Choroid plexus epithelial cell (primary cell): ENCODE data around the gene TMEM143.

Source experiments
- DNase-seq: peaks from one replicate; pipeline ENCODE4 v3.0.0-alpha.2; 2010; ENCODE audit warnings: low read depth
- H3K4me3 ChIP-seq: 2 replicates; pipeline ENCODE4 v1.5.1; 2011; ENCODE audit warnings: low read depth, mild to moderate bottlenecking, control low read depth, low read length, moderate library complexity
- CTCF ChIP-seq: conservative IDR thresholded peaks from 2 replicates; pipeline ENCODE4 v1.5.1; 2011; ENCODE audit warnings: low read depth, mild to moderate bottlenecking, control low read depth, inconsistent platforms, low read length, moderate library complexity

TMEM143 gene

GRCh38 chr19:48338802-48339503 is 24.8 kb downstream of the TMEM143 start:
- no peak overlapping the region for H3K4me3 ChIP-seq
- no peak for DNase-seq
- TF ChIP-seq CTCF = no peak

- TF ChIP-seq CTCF = no peak
- no peak for DNase-seq
- no peak overlapping the region for H3K4me3 ChIP-seq
Measured at GRCh38 chr19:48338253-48338755, 25.4 kb downstream of the TMEM143 start.

- peak; percentile 81 for TF ChIP-seq CTCF
- peak; percentile 97 for DNase-seq
- peak overlapping the region; percentile 55 for H3K4me3 ChIP-seq
Measured at GRCh38 chr19:48333467-48334384, 30.0 kb downstream of the TMEM143 start.

- DNase-seq = peak; percentile 100
- TF ChIP-seq CTCF = no peak
- H3K4me3 ChIP-seq = peak overlapping the region; percentile 55
Measured at GRCh38 chr19:48332662-48333466, 30.9 kb downstream of the TMEM143 start.

- H3K4me3 ChIP-seq = peak overlapping the region; percentile 46
- DNase-seq = no peak
- no peak for TF ChIP-seq CTCF
Measured at GRCh38 chr19:48332351-48332661, 31.4 kb downstream of the TMEM143 start.

- no peak for DNase-seq
- no peak overlapping the region for H3K4me3 ChIP-seq
- no peak for TF ChIP-seq CTCF
Measured at GRCh38 chr19:48330012-48330681, 33.6 kb downstream of the TMEM143 start.
